Measurements from ENCODE around the gene CREBBP. TPM values are rescaled to one million over a fixed set of nuclear protein-coding genes. Genes with fewer than 3 reads are reported as not detected.

The CREBBP gene
- polyA plus RNA-seq, 1 of the 3 experiments (the other 2 are of a cell fraction) = 5.7 TPM

- DNase-seq = no peak
- TF ChIP-seq EP300 (IDR thresholded peaks at IDR 0.05; ENCODE audit: borderline replicate concordance in 1 of 2, low read depth in 1 of 2, low read length in 1 of 2) (no peak), RXRA (IDR thresholded peaks at IDR 0.05; ENCODE audit: borderline replicate concordance, low read depth) (no peak), RFX5 (IDR thresholded peaks at IDR 0.05; ENCODE audit: low read length) (no peak), FOXJ3 (CRISPR knock-in tag; IDR thresholded peaks at IDR 0.05) (no peak), SIN3A (IDR thresholded peaks at IDR 0.05; ENCODE audit: borderline replicate concordance, low read depth, low read length) (no peak), POLR2AphosphoS5 (IDR thresholded peaks at IDR 0.05; ENCODE audit: low read depth, low read length) (no peak), JUND (IDR thresholded peaks at IDR 0.05) (no peak), MXI1 (IDR thresholded peaks at IDR 0.05; ENCODE audit: low read depth, low read length) (no peak), TCF12 (IDR thresholded peaks at IDR 0.05) (no peak), NRF1 (IDR thresholded peaks at IDR 0.05; ENCODE audit: low read depth, low read length) (no peak), SMC3 (IDR thresholded peaks at IDR 0.05; ENCODE audit: low read depth, low read length) (no peak), USF2 (IDR thresholded peaks at IDR 0.05; ENCODE audit: borderline replicate concordance, low read depth, low read length) (no peak), REST (IDR thresholded peaks at IDR 0.05; ENCODE audit: low read depth, low read length) (no peak)
- Histone ChIP-seq H2AFZ (ENCODE audit: low read depth) (no peak overlapping the region), H3K9me2 (no peaks in the 10 kb centered on the region), H4K20me1 (ENCODE audit: insufficient read depth) (peaks cover 98% of the 10 kb centered on the region), H3K79me2 (ENCODE audit: insufficient read depth) (peaks cover 98% of the 10 kb centered on the region), H3K9me3 (no peaks in the 10 kb centered on the region), H3K4me1 (ENCODE audit: control insufficient read depth in 1 of 2, insufficient read depth in 2 of 2, low read depth in 1 of 2, low read length in 1 of 2) (peaks cover 30 to 51% of the 10 kb centered on the region in 2 experiments), H3K4me2 (no peak overlapping the region), H3K27ac (ENCODE audit: low read depth in 2 of 2, low read length in 1 of 2) (no peak overlapping the region), H3K27me3 (ENCODE audit: insufficient read depth) (no peaks in the 10 kb centered on the region), H3F3A (replicated peaks; ENCODE audit: insufficient read depth) (peaks cover 29% of the 10 kb centered on the region), H3K9ac (no peak overlapping the region), H3K4me3 (ENCODE audit: low read depth in 2 of 2, low read length in 1 of 2) (no peak overlapping the region), H3K36me3 (replicated peaks in 1 of 2; ENCODE audit: control insufficient read depth in 1 of 2, insufficient read depth in 2 of 2, low read length in 1 of 2) (peaks cover 0 to 9% of the 10 kb centered on the region in 2 experiments)
- ChIA-PET CTCF (interaction anchor here (1.0 to 1.5 kb wide), 2 partner anchors 103 to 200 kb away, joined by 3 read pairs; no protein-coding TSS in a partner anchor), POLR2A (no interaction called here)
- 96% methylated on average over 15 of the region's 15 CpGs for WGBS (ENCODE audit: low lambda C conversion rate)
Measured at GRCh38 chr16:3874794-3875692, 5.5 kb downstream of the CREBBP start.
